H9 (cell line): ENCODE data around the gene PCBP4. TPM values are rescaled to one million over a fixed set of nuclear protein-coding genes. Genes with fewer than 3 reads are reported as not detected.
A peak's percentile ranks its signal among the peaks of the same experiment; 100 is the strongest.

Experiments used
- DNase-seq: peaks from one replicate; pipeline ENCODE4 v3.0.0-alpha.2; 2017
- H2AFZ ChIP-seq: one replicate; pipeline ENCODE4 v1.6.1; 2013; ENCODE audit warnings: mild to moderate bottlenecking, low read length, control low read depth, moderate library complexity
- H2AK5ac ChIP-seq: 2 replicates; pipeline ENCODE4 v1.6.1; 2013; ENCODE audit warnings: low read length, control low read depth, mixed read lengths; ENCODE audit not compliant: insufficient read length
- H2BK120ac ChIP-seq: one replicate; pipeline ENCODE4 v1.6.1; 2013; ENCODE audit warnings: low read depth, mild to moderate bottlenecking, low read length, control low read depth, inconsistent platforms; ENCODE audit not compliant: poor library complexity, severe bottlenecking
- H2BK12ac ChIP-seq: 2 replicates; pipeline ENCODE4 v1.6.1; 2013; ENCODE audit warnings: low read length, control low read depth, mixed read lengths, low read depth; ENCODE audit not compliant: insufficient read length
- H2BK15ac ChIP-seq: 2 replicates; pipeline ENCODE4 v1.6.1; 2013; ENCODE audit warnings: low read depth, low read length, control low read depth
- H2BK20ac ChIP-seq: one replicate; pipeline ENCODE4 v1.6.1; 2013; ENCODE audit warnings: low read depth, mild to moderate bottlenecking, low read length, control low read depth, inconsistent platforms; ENCODE audit not compliant: poor library complexity, severe bottlenecking
- H2BK5ac ChIP-seq: 2 replicates; pipeline ENCODE4 v1.6.1; 2013; ENCODE audit warnings: low read length, control low read depth, mixed read lengths; ENCODE audit not compliant: insufficient read length
- H3K14ac ChIP-seq: 2 replicates; pipeline ENCODE4 v1.6.1; 2013; ENCODE audit warnings: low read length, control low read depth; ENCODE audit not compliant: insufficient read depth
- H3K18ac ChIP-seq: 2 replicates; pipeline ENCODE4 v1.6.1; 2013; ENCODE audit warnings: low read depth, mild to moderate bottlenecking, mixed read lengths, low read length, control low read depth; ENCODE audit not compliant: insufficient read length
- H3K23ac ChIP-seq: 2 replicates; pipeline ENCODE4 v1.6.1; 2013; ENCODE audit warnings: low read length, control low read depth, mixed read lengths, low read depth; ENCODE audit not compliant: insufficient read length
- H3K23me2 ChIP-seq: 2 replicates; pipeline ENCODE4 v1.6.1; 2013; ENCODE audit warnings: low read depth, mild to moderate bottlenecking, mixed read lengths, low read length, control low read depth; ENCODE audit not compliant: insufficient read length, poor library complexity, severe bottlenecking
- H3K27ac ChIP-seq: 2 replicates; pipeline ENCODE4 v1.5.1; 2013; ENCODE audit warnings: low read length, control low read depth, mixed read lengths, low read depth; ENCODE audit not compliant: insufficient read length
- H3K27me3 ChIP-seq: 2 replicates; pipeline ENCODE4 v1.6.1; 2013; ENCODE audit warnings: low read length, control low read depth, inconsistent platforms; ENCODE audit not compliant: insufficient read depth
- H3K4ac ChIP-seq: 2 replicates; pipeline ENCODE4 v1.6.1; 2013; ENCODE audit warnings: low read depth, mild to moderate bottlenecking, control low read depth, inconsistent platforms, low read length, moderate library complexity
- H3K4me1 ChIP-seq: 2 replicates; pipeline ENCODE4 v1.6.1; 2013; ENCODE audit warnings: low read length, control low read depth, inconsistent platforms; ENCODE audit not compliant: insufficient read depth
- H3K4me2 ChIP-seq: 2 replicates; pipeline ENCODE4 v1.6.1; 2013; ENCODE audit warnings: low read length, control low read depth, mixed read lengths; ENCODE audit not compliant: insufficient read length, insufficient read depth
- H3K56ac ChIP-seq: 2 replicates; pipeline ENCODE4 v1.6.1; 2013; ENCODE audit warnings: low read depth, mild to moderate bottlenecking, mixed read lengths, low read length, control low read depth; ENCODE audit not compliant: insufficient read length
- H3K79me1 ChIP-seq: 2 replicates; pipeline ENCODE4 v1.6.1; 2013; ENCODE audit warnings: low read depth, mild to moderate bottlenecking, moderate library complexity, low read length, control low read depth, inconsistent platforms; ENCODE audit not compliant: insufficient read depth, poor library complexity, severe bottlenecking
- H3K79me2 ChIP-seq: 2 replicates; pipeline ENCODE4 v1.6.1; 2013; ENCODE audit warnings: low read length, control low read depth, inconsistent platforms; ENCODE audit not compliant: insufficient read depth
- H3K9ac ChIP-seq: 2 replicates; pipeline ENCODE4 v1.6.1; 2013; ENCODE audit warnings: low read length, control low read depth, mixed read lengths; ENCODE audit not compliant: insufficient read length; ENCODE audit errors: extremely low read depth
- H3K9me3 ChIP-seq: one replicate; pipeline ENCODE4 v1.6.1; 2013; ENCODE audit warnings: low read depth, low read length, inconsistent platforms; ENCODE audit not compliant: control insufficient read depth
- H3T11ph ChIP-seq: one replicate; pipeline ENCODE4 v1.6.1; 2013; ENCODE audit warnings: mild to moderate bottlenecking, low read length, control low read depth, inconsistent platforms
- H4K20me1 ChIP-seq: one replicate; pipeline ENCODE4 v1.6.1; 2013; ENCODE audit not compliant: control insufficient read depth, insufficient read length, insufficient read depth
- H4K5ac ChIP-seq: 2 replicates; pipeline ENCODE4 v1.6.1; 2013; ENCODE audit warnings: low read depth, mild to moderate bottlenecking, mixed read lengths, low read length, control low read depth; ENCODE audit not compliant: insufficient read length
- H4K8ac ChIP-seq: replicated peaks from 2 replicates; pipeline ENCODE4 v1.6.1; 2013; ENCODE audit warnings: low read length, control low read depth, mixed read lengths, low read depth; ENCODE audit not compliant: insufficient read length
- H4K91ac ChIP-seq: 2 replicates; pipeline ENCODE4 v1.6.1; 2013; ENCODE audit warnings: low read depth, mild to moderate bottlenecking, moderate library complexity, mixed read lengths, low read length, control low read depth; ENCODE audit not compliant: insufficient read length
- H3K27ac Mint-ChIP-seq, 3 experiments: 2 replicates in 2 of 3; 3 replicates in 1 of 3; pipeline ENCODE4 v1.8.0; 2020 to 2021; ENCODE audit warnings: mixed read lengths in 3 of 3, mild to moderate bottlenecking in 1 of 3, moderate library complexity in 1 of 3
- H3K27me3 Mint-ChIP-seq: 2 replicates; pipeline ENCODE4 v1.8.0; 2021; ENCODE audit warnings: low read depth, mild to moderate bottlenecking, moderate library complexity, mixed read lengths
- H3K36me3 Mint-ChIP-seq, 3 experiments: 2 replicates in 2 of 3; 3 replicates in 1 of 3; pipeline ENCODE4 v1.8.0; 2020 to 2021; ENCODE audit warnings: low read depth in 3 of 3, mixed read lengths in 3 of 3; ENCODE audit not compliant: insufficient read depth in 1 of 3
- H3K4me1 Mint-ChIP-seq, 2 experiments: 2 replicates each; pipeline ENCODE4 v1.8.0; 2020; ENCODE audit warnings: mixed read lengths in 2 of 2
- H3K4me3 Mint-ChIP-seq, 2 experiments: 2 replicates in 1 of 2; 3 replicates in 1 of 2; pipeline ENCODE4 v1.8.0; 2020 to 2021; ENCODE audit warnings: mild to moderate bottlenecking in 2 of 2, mixed read lengths in 2 of 2, moderate library complexity in 1 of 2
- H3K9me3 Mint-ChIP-seq, 2 experiments: 2 replicates in 1 of 2; 3 replicates in 1 of 2; pipeline ENCODE4 v1.8.0; 2020; ENCODE audit warnings: mild to moderate bottlenecking in 2 of 2, mixed read lengths in 2 of 2, moderate library complexity in 1 of 2
- WGBS: extraction: QIAGEN DNeasy Blood & Tissue Kit; methylation state at CpG from one replicate; pipeline ENCODE4 v1.1.7; 2013; ENCODE audit warnings: missing lambda C conversion rate, low lambda C conversion rate, mixed read lengths; ENCODE audit not compliant: insufficient read length; ENCODE audit errors: extremely low coverage; 5-methylcytosine and 5-hydroxymethylcytosine counted together
- total RNA-seq: library from RNA; stranded (reverse); gene quantifications from 2 replicates; pipeline ENCODE4 v1.2.1, GENCODE V29; 2021
- TF ChIP-seq, protein P1 (sequence below): fragments of 200-600 bp; sonication (generic); conservative IDR thresholded peaks from 3 replicates; pipeline ENCODE4 v1.8.0; 2021; ENCODE audit warnings: antibody characterized with exemption, mild to moderate bottlenecking

PCBP4 gene
- total RNA-seq, 1 experiment from 2014 or later, result 24.6 TPM

DNA sequence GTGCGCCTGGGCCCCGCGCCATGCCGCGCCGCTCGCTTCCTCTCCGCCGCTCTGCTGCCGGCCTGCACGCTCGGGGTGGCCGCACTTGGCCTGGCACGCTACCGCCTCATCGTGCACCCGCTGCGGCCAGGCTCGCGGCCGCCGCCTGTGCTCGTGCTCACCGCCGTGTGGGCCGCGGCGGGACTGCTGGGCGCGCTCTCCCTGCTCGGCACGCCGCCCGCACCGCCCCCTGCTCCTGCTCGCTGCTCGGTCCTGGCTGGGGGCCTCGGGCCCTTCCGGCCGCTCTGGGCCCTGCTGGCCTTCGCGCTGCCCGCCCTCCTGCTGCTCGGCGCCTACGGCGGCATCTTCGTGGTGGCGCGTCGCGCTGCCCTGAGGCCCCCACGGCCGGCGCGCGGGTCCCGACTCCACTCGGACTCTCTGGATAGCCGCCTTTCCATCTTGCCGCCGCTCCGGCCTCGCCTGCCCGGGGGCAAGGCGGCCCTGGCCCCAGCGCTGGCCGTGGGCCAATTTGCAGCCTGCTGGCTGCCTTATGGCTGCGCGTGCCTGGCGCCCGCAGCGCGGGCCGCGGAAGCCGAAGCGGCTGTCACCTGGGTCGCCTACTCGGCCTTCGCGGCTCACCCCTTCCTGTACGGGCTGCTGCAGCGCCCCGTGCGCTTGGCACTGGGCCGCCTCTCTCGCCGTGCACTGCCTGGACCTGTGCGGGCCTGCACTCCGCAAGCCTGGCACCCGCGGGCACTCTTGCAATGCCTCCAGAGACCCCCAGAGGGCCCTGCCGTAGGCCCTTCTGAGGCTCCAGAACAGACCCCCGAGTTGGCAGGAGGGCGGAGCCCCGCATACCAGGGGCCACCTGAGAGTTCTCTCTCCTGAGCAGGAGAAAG, 11.1 kb downstream of the PCBP4 start:
- H3K9ac ChIP-seq, result no peak overlapping the region
- no peaks in the 10 kb centered on the region for H3K36me3 Mint-ChIP-seq
- no peaks in the 10 kb centered on the region for H3K79me2 ChIP-seq
- H3K27me3 ChIP-seq, result peaks cover 21% of the 10 kb centered on the region
- H3K4me1 Mint-ChIP-seq, result peaks cover 2 to 10% of the 10 kb centered on the region in 2 experiments; a peak in 3 of 4 replicates
- peaks cover 74% of the 10 kb centered on the region for H3K27me3 Mint-ChIP-seq
- H4K5ac ChIP-seq, result no peak overlapping the region
- H3K4me3 Mint-ChIP-seq, result peak overlapping the region; percentile 43 to 68; a peak in 4 of 5 replicates
- H4K20me1 ChIP-seq, result no peaks in the 10 kb centered on the region
- H3K79me1 ChIP-seq, result no peaks in the 10 kb centered on the region
- no peak overlapping the region for H3K27ac ChIP-seq
- H3K27ac Mint-ChIP-seq, result no peak overlapping the region
- H3K4me2 ChIP-seq, result peak overlapping the region; percentile 11
- no peak overlapping the region for H3K4ac ChIP-seq
- no peak overlapping the region for H2AK5ac ChIP-seq
- no peak overlapping the region for H2BK120ac ChIP-seq
- no peak overlapping the region for H2BK15ac ChIP-seq
- H3T11ph ChIP-seq, result no peak overlapping the region
- no peak overlapping the region for H3K18ac ChIP-seq
- H4K91ac ChIP-seq, result no peak overlapping the region
- TF ChIP-seq, protein P1, sequence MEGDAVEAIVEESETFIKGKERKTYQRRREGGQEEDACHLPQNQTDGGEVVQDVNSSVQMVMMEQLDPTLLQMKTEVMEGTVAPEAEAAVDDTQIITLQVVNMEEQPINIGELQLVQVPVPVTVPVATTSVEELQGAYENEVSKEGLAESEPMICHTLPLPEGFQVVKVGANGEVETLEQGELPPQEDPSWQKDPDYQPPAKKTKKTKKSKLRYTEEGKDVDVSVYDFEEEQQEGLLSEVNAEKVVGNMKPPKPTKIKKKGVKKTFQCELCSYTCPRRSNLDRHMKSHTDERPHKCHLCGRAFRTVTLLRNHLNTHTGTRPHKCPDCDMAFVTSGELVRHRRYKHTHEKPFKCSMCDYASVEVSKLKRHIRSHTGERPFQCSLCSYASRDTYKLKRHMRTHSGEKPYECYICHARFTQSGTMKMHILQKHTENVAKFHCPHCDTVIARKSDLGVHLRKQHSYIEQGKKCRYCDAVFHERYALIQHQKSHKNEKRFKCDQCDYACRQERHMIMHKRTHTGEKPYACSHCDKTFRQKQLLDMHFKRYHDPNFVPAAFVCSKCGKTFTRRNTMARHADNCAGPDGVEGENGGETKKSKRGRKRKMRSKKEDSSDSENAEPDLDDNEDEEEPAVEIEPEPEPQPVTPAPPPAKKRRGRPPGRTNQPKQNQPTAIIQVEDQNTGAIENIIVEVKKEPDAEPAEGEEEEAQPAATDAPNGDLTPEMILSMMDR, result peak; percentile 74
- no peak overlapping the region for H3K56ac ChIP-seq
- no peaks in the 10 kb centered on the region for H3K4me1 ChIP-seq
- H2BK20ac ChIP-seq, result no peak overlapping the region
- WGBS, result no CpG with 5 or more reads among the region's 97 CpGs
- H3K14ac ChIP-seq, result no peak overlapping the region
- no peak overlapping the region for H4K8ac ChIP-seq
- H2BK5ac ChIP-seq, result no peak overlapping the region
- no peak overlapping the region for H3K23ac ChIP-seq
- no peak overlapping the region for H2BK12ac ChIP-seq
- H3K9me3 Mint-ChIP-seq, result no peaks in the 10 kb centered on the region
- H2AFZ ChIP-seq, result no peak overlapping the region
- peak; percentile 86 for DNase-seq
- H3K23me2 ChIP-seq, result no peaks in the 10 kb centered on the region
- H3K9me3 ChIP-seq, result no peaks in the 10 kb centered on the region
